Measurements from ENCODE around the gene ZDHHC11B. TPM values are rescaled to one million over a fixed set of nuclear protein-coding genes. Genes with fewer than 3 reads are reported as not detected.
"Not testable (repeated sequence)": the region's sequence is repeated elsewhere in the genome, so short reads cannot be mapped to it uniquely, and the experiment has no call there.

ZDHHC11B gene
- total and polyA plus RNA-seq, 8 donors, result 8.4 to 52.3 (median 31.5) TPM

DNA sequence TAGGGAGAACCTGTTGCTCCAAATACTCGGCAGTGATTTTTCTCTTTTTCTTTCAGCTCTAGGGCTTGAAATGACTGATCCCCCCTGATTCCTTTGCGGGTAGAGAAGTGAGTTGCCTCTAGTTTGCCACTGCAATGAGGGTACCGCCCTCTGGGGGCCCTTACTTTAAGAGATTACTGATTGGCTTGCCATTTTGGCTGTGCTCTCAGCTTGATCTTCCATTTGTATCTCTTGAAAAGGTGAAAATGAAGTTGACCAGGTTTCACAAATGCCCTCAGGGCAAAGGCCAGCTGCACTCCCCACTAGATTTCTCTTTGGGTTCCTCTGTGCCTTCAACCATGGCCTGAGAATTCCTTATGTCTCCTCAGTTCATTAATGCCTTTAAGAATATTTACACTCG lies 13.5 kb upstream of the ZDHHC11B start:
- H3K36me3 ChIP-seq; ATAC-seq; H3K9me3 ChIP-seq; H3K4me3 ChIP-seq; H3K27ac ChIP-seq; H3K27me3 ChIP-seq; DNase-seq; H3K4me1 ChIP-seq; intact Hi-C loops (cut with DNase I): not testable (repeated sequence)

DNA sequence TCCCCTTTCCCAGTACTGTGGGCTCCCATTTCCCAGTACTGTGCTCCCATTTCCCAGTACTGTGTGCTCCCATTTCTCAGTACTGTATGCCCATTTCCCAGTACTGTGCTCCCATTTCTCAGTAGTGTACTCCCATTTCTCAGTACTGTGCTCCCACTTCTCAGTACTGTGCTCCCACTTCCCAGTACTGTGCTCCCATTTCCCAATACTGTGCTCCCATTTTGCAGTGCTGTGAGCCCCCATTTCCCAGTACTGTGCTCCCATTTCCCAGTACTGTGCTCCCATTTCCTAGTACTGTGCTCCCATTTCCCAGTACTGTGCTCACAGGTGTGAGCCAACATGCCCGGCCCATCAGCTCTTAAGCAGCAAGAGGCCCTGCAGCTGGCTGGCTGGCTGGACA lies 11.3 kb upstream of the ZDHHC11B start:
- H3K27ac ChIP-seq; H3K36me3 ChIP-seq; ATAC-seq; H3K9me3 ChIP-seq; DNase-seq; H3K27me3 ChIP-seq; H3K4me1 ChIP-seq; intact Hi-C loops (cut with DNase I); H3K4me3 ChIP-seq: not testable (repeated sequence)

DNA sequence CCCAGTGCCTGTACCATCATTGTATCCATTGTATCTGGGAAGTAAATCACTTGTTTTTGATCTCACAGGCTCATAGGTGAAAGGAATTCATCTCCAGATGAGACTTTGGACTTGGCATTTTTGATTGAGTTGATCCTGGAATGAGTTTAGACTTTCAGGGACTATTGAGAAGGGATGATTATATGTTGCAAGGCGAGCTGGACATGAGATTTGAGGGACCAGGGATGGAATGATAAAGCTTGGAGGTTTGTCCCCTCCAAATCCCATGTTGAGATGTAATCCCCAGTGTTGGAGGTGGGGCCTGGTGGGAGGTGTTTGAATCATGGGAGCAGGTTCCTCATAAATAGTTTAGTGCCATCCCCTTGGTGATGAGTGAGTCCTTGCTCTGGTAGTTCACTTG lies 10.4 kb upstream of the ZDHHC11B start:
- H3K4me3 ChIP-seq; DNase-seq; H3K9me3 ChIP-seq; H3K4me1 ChIP-seq; H3K36me3 ChIP-seq; H3K27me3 ChIP-seq; H3K27ac ChIP-seq; ATAC-seq; intact Hi-C loops (cut with DNase I): not testable (repeated sequence)

- intact Hi-C loops (cut with DNase I); H3K36me3 ChIP-seq; H3K4me3 ChIP-seq; H3K27ac ChIP-seq; ATAC-seq; H3K4me1 ChIP-seq; H3K9me3 ChIP-seq: not testable (repeated sequence)
- H3K27me3 ChIP-seq, result peaks cover 0 to 20% of the 10 kb centered on the region in 2 donors
- peak in 1 of 4 donors; percentile 34 for DNase-seq
These were observed 4.2 kb upstream of the ZDHHC11B start for GRCh38 chr5:788703-789102.

DNA sequence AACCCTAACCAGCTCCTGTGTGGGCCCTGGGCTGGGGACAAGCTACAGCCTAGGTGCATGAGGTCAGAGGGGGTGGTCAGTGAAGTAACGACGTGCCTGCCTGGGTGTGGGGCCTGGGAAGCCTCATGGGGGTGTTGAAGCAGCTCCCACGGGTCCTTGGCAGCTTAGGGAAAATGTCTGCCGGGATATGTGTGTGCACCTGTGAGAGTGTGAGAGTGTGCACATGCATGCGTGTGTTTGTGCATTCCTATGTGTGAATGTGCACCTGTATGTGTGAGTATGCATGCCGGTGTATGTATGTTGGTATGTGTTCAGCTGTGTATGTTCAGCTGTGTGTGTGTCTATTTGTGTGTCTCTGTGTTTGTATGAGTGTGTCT lies 3.3 kb upstream of the ZDHHC11B start:
- H3K36me3 ChIP-seq; DNase-seq; H3K27ac ChIP-seq; H3K4me1 ChIP-seq; H3K4me3 ChIP-seq; intact Hi-C loops (cut with DNase I); H3K9me3 ChIP-seq; ATAC-seq: not testable (repeated sequence)
- H3K27me3 ChIP-seq, result peaks cover 0 to 25% of the 10 kb centered on the region in 2 donors

GRCh38 chr5:787224-787856 lies 2.8 kb upstream of the ZDHHC11B start:
- ATAC-seq; H3K27ac ChIP-seq; H3K4me3 ChIP-seq; intact Hi-C loops (cut with DNase I); H3K36me3 ChIP-seq; H3K9me3 ChIP-seq; H3K4me1 ChIP-seq: not testable (repeated sequence)
- DNase-seq, result peak in 1 of 4 donors; percentile 68
- H3K27me3 ChIP-seq, result peaks cover 0 to 25% of the 10 kb centered on the region in 2 donors

DNA sequence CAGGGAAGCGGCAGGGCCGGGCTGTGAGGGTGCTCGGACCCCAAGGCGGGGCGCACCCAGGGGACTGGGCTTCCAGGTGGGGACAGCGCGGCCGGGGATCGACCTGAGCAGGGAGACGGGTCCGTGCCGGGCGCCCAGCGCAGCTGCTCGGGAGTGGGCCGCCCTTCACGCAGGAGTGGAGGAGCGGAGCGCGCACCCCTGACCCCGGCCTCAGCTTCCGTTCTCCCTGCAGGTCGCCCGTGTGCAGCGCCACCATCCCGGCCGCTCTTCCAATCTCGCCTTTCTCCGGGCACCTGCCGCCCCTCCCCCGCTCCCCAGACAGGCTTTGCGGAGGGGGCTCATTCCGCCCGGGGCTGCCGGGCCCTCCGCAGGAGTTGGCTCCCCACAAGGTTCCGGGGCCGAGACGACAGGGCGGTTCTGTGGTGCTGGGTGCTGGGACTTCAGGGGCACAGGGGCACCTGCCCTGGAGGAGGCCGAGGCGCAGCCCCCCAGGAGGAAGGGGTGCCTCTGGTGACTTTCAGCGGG lies 714 bp upstream of the ZDHHC11B start:
- Histone ChIP-seq H3K27me3 (peaks cover 0 to 25% of the 10 kb centered on the region in 2 donors), H3K4me3 (peak overlapping the region; percentile 52 to 55)
- ATAC-seq (peak; percentile 39), DNase-seq (peak in 1 of 4 donors; percentile 68)
- H3K9me3 ChIP-seq; H3K27ac ChIP-seq; H3K36me3 ChIP-seq; H3K4me1 ChIP-seq; intact Hi-C loops (cut with DNase I): not testable (repeated sequence)

DNA sequence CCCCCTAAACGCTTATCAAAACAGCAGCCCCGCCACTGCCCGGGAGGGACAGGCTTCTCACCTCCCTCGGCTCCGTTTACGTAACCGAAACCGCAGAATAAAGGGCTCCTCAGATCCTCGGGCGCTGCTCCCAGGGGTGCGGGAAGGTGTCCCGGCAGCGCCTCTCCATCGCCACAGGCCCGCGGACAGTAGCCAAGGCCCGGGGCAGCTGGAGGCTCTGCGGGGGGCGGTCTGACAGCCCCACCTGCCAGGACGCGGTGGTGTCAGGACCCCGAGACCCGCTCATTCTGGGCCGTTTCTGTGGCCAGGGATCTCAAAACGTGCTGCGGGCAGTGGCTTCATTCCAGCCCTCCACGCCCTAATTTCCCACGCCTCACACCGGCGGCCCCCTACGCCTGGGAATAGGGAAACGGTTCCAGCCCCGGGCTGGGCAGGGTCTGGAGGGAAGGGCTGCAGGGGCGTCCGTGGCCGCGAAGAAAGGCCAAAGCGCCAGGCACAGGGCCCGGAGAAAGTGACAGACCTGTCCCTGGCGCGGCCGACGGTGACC lies 575 bp downstream of the ZDHHC11B start:
- Histone ChIP-seq H3K4me3 (peak overlapping the region; percentile 52 to 55), H3K27ac (peak overlapping the region in 1 of 2 donors; percentile 37), H3K27me3 (peaks cover 0 to 25% of the 10 kb centered on the region in 2 donors)
- peak; percentile 54 for ATAC-seq
- DNase-seq, result peak in 1 of 4 donors; percentile 83
- intact Hi-C loops (cut with DNase I); H3K4me1 ChIP-seq; H3K9me3 ChIP-seq; H3K36me3 ChIP-seq: not testable (repeated sequence)

GRCh38 chr5:783049-783802 lies 1.3 kb downstream of the ZDHHC11B start:
- H3K36me3 ChIP-seq; intact Hi-C loops (cut with DNase I); H3K9me3 ChIP-seq; H3K27ac ChIP-seq; H3K4me1 ChIP-seq: not testable (repeated sequence)
- Histone ChIP-seq H3K27me3 (peaks cover 0 to 25% of the 10 kb centered on the region in 2 donors), H3K4me3 (peak overlapping the region in 1 of 2 donors; percentile 25)
- DNase-seq, result peak in 2 of 4 donors; percentile 54 to 83
- peak; percentile 76 for ATAC-seq

DNA sequence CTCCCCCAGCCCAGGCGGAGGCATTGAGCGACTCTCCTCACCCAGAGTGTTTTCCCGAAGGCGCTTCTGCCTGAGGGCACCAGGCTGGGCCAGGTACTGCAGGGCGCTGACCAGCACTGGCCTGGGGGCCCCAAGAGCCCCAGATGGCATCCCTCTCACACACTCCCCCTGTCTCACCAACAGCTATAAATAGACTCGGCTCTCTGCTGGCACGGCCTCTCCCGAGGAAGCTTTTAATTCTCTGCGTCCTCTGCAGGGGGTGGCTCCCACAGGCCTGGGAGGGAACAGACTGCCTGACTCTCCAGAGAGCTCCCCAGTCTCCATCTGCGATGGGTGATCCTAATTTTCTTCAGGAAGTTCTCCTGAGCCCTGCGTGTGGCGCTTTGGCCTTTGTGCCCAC lies 2.2 kb downstream of the ZDHHC11B start:
- peak; percentile 1 for ATAC-seq

DNA sequence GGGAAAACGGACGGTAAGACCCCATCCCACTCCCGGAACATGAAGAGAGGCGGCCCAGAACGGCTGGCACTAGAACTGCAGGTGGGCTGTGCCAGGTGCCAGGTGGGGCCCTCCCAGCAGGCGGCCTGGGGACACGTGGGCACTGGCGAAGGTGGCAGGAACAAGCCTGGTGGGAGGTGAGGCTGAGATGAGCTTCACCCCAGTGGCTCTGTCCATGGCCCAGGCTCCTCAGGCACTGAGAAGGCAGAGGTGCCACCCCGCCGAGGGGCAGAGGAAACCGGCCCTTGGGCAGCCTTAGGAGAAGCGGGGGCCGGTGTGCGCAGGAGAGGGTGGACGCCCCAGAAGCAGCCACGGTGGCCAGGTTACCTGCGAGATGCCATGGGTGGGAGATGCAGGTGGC lies 4.0 kb downstream of the ZDHHC11B start:
- intact Hi-C loops (cut with DNase I); H3K27ac ChIP-seq; H3K36me3 ChIP-seq; ATAC-seq; H3K9me3 ChIP-seq; H3K4me1 ChIP-seq; H3K4me3 ChIP-seq: not testable (repeated sequence)
- peak in 1 of 4 donors; percentile 69 for DNase-seq
- H3K27me3 ChIP-seq, result peaks cover 0 to 24% of the 10 kb centered on the region in 2 donors

More for the DNA sequence above, 2.2 kb downstream of the ZDHHC11B start:
- H3K4me1 ChIP-seq; H3K4me3 ChIP-seq; H3K9me3 ChIP-seq; H3K27ac ChIP-seq; DNase-seq; intact Hi-C loops (cut with DNase I); H3K36me3 ChIP-seq: not testable (repeated sequence)
- peaks cover 0 to 25% of the 10 kb centered on the region in 2 donors for H3K27me3 ChIP-seq

- H3K27ac ChIP-seq; H3K9me3 ChIP-seq; H3K4me1 ChIP-seq; intact Hi-C loops (cut with DNase I); H3K27me3 ChIP-seq; H3K4me3 ChIP-seq; ATAC-seq; H3K36me3 ChIP-seq: not testable (repeated sequence)
- DNase-seq, result peak in 1 of 4 donors; percentile 20
These were observed 5.6 kb downstream of the ZDHHC11B start for GRCh38 chr5:778967-779366.

DNA sequence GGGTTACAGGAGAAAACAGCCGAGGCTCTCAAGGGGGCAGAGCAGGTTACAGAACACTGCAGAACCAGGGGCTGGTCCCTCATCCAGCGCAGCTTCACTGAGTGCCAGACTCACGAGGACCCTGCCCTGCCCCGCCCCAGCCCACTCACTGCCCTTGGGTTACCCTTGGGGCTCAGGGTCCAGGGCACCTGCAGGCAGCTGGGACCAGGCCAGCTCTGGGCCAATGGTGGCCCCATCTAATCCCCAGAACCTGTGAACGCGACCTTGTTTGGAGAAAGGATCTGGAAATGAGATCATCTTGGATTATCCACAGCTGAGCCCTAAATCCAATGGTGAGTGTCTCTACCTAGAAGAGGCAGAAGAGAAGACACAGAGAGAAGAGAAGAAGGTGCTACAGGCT lies 6.1 kb downstream of the ZDHHC11B start:
- intact Hi-C loops (cut with DNase I); H3K9me3 ChIP-seq; ATAC-seq; H3K27me3 ChIP-seq; H3K36me3 ChIP-seq; H3K4me1 ChIP-seq; H3K27ac ChIP-seq; H3K4me3 ChIP-seq: not testable (repeated sequence)
- peak in 1 of 4 donors; percentile 53 for DNase-seq

All from left lung (tissue), 10 donors.